Inflammatory macrophage treated with lipopolysaccharide for 1 hour (primary cell): ENCODE data around the gene MICALL2.
A peak's percentile ranks its signal among the peaks of the same experiment; 100 is the strongest.
"Not testable (repeated sequence)": the region's sequence is repeated elsewhere in the genome, so short reads cannot be mapped to it uniquely, and the experiment has no call there.

Source experiments
- DNase-seq, 2 donors: peaks; one replicate each; pipeline ENCODE4 v3.0.0-alpha.2; 2020 to 2022

The MICALL2 gene

DNA sequence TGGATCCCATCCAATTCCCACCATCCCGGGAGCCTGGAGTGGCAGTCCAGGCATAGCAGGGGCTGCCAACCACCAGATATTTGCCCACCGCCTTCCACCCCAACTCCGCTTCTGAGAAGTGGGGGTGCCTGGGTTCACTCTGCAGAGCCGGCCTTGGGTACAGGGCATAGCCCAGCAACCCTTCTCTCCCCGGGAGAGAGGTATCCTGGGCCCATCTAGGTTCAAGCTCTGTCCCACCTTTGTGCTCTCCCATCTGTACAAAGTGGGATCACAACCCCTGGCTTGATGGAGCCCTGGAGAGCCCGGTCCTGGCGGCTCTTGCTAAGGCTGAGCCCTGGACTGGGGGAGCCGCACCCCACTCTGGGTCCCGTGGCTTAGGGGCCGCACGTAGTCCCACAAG lies 12.2 kb downstream of the MICALL2 start:
- no peak for DNase-seq

DNA sequence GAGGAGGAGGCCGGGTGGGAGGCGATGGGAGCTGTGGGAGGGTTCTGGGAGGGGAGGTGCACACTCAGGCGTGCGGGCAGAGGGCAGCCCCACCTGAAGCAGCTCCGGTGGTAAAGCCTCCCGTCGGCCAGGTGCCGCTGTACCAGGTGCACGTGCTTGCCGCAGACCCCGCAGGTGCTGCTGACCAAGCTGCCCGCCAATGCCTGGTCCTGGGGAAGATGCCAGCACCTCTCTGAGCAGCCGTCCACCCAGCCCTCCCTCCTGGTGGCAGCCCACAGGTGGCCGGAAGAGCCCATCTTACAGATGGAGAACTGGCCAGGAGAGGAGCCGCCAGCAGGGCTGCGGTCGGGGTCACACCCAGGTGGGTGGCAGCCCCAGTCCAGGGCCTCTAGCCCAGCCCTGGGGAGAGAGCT lies 12.6 kb downstream of the MICALL2 start:
- DNase-seq, result no peak

DNA sequence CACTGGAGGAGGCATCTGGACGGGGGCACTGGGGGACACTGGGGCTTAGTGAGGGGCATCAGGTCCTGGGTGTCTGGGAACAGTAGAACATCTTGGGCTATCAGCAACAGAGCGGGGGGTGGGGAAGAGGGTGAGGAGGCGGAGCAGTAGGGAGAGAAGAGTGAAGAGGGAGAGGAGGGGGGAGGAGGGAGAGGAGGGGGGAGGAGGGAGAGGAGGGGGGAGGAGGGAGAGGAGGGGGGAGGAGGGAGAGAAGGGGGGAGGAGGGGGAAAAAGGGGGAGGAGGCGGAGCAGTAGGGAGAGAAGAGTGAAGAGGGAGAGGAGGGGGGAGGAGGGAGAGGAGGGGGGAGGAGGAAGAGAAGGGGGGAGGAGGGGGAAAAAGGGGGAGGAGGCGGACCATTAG lies 13.2 kb downstream of the MICALL2 start:
- not testable (repeated sequence) for DNase-seq

DNA sequence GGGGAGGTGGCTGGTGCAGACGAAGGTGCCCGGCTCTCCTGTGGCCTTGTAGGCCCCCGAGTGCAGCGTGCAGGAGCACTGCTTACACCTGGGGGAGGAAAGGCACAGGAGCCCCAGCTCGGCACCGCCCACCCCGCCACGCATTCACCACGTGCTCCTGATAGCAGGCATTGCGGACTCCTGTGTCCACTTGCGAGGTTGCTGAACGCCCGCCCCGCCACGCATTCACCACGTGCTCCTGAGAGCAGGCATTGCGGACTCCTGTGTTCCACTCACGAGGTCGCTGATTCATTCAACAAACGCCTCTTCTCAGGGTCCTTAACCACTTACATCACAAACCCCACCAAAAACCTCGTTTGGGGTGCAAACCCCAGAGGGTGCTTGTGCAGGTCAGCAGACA lies 13.9 kb downstream of the MICALL2 start:
- DNase-seq, result no peak

DNA sequence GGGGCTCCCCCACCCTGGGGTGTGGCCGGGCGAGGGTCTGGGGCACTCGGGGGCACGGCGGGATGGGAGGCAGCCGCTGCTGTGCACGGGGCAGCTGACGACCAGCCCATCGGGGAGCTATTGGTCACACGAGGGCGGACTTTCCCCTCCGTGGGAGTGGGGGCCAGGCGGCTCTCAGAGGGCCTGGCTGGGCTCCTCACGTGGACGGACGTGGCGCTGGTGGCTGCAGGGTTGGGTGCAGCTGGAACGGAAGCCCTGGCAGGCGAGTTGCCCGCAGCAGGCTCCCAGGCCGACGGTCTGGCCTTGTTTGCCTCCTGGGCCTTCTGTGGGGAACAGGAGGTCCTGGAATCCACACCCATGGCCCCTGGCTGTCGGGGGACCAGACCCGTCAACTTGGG lies 14.3 kb downstream of the MICALL2 start:
- no peak for DNase-seq

DNA sequence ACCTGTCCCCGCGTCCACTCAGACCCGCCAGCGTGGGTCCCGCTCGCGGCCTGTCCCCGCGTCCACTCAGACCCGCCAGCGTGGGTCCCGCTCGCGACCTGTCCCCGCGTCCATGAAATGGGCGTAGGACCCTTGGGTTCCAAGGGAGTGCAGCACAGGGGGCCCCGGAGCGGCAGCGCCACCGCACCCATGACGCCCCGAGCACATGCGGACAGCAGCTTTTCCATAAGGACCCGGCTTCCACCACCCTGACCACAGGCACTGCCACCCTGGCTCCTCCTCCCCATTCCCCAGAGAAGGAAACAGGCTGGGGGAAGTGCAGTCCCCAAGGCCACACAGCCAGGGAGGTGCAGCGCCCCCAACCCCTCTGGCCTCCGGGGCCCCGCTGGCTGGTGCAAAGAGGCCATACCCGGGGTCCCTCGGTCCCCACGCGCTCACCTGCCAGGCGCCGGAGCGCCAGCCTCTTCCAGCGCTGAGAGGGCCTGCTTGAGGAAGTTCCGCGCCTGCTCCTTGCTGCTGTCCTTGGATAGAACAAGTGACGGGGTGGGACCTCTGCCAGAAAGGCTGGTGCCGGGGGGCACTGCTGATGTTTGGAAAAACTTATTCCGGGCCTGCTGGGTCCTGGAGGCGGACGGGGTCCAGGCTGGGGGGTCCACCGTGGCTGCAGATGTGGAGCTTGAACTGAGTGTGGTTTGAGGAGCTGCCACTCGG lies 14.9 kb downstream of the MICALL2 start:
- DNase-seq, result no peak

DNA sequence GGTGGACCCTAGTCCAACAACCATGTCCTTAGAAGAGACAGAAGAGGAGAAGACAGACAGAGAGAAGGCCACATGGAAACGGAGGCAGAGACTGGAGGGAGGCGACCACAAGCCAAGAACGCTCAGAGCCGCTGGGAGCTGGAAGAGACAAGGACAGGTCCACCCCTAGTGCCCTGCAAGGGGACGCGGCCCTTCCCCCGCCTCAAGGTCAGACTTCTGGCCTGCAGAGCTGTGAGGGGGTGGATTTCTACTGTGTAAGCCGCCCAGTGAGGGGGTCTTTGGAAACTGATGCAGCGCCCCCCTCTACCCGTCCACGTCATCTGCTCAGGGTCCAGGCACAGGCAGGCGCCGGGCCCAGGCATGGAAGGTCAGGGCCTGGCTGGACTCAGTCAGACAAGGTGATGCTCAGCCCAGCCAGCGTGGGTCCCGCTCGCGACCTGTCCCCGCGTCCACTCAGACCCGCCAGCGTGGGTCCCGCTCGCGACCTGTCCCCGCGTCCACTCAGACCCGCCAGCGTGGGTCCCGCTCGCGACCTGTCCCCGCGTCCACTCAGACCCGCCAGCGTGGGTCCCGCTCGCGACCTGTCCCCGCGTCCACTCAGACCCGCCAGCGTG lies 15.6 kb downstream of the MICALL2 start:
- DNase-seq, result not testable (repeated sequence)

DNA sequence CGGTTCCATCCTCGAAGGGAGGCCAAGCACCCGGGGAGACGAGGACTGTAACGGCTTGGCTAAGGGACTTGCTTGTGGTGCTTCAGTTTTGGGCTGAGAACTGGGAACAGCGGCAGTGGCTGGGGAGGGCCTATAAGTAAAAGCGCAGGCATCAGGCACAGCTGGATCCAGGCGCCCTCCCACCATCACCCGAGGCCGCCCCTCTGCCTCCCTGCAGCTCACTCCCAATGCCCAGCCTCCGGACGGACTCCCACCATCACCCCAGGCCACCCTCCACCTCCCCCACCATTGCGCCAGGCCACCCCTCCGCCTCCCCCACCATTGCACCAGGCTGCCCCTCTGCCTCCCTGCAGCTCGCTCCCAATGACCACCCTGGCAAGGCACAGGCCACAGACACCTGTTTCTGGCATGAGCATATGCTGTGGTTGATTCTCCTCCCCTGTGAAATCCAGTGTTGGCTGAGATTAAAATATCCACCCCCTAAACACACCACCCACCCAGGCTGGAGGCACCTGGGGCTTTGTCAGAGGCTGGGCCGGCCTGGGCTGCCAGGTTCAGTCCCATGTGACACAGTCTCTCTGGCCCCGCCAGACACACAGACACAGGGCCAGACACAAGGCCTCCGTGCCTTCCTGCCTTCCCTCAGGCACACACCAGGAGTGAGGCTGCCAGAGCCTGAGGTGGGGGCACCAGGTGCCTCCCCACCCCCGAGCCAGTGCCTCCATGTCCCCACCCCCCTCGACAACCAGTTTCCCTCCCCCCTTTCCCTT lies 16.7 kb downstream of the MICALL2 start:
- no peak for DNase-seq

DNA sequence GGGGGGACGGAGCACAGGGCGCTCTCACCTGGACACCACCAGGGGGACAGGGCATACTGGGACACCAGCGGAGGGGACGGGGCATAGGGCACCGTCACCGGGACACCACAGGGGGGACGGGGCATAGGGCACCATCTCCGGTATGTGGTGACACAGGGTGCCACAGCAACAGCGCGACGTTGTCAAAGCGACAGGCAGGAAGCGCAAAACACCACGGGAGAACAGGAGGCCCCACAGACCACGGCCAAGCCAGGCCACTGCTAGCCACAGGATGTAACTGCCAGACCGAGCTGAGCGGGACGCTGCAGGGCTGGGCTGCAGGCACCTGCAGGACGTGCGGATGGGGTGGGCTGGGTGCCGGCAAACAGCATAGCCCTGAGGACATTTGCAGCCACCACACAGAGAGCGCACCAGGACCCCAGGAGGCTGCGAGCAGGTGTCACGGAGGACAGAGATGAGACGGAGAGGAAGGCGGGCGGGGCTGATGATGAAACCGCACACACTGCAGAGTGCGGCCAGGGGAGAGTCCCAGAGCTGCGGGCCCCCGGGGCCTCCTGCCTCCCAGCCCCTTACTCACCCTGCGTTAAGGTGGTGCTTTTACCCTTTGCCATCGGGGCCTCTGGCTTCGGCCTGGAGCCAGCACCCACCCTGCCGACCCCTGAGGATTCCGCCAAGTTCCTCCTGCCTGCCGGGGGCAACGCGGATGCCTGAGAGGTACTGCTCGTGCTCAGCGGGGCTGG lies 17.5 kb downstream of the MICALL2 start:
- DNase-seq, result no peak

DNA sequence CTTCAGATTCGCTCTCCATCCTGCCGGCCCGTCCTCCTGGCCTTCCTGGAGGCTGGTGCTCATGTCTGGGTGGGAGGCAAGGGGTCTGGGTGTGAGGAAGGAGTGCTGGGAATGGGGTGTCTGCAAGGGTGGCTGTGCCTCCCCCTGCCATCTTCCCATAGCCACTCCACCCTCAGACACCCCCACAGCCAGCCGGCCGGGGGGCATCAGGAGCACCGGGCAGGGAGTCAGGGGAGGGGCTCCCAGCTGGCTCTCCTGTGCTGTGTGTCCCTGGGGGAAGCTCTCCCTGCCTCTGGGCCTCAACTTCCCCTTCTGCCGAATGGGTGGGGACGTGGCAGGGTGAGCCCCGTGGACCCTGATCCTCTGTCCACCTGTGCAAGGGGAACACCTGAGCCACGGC lies 18.6 kb downstream of the MICALL2 start:
- DNase-seq, result no peak

DNA sequence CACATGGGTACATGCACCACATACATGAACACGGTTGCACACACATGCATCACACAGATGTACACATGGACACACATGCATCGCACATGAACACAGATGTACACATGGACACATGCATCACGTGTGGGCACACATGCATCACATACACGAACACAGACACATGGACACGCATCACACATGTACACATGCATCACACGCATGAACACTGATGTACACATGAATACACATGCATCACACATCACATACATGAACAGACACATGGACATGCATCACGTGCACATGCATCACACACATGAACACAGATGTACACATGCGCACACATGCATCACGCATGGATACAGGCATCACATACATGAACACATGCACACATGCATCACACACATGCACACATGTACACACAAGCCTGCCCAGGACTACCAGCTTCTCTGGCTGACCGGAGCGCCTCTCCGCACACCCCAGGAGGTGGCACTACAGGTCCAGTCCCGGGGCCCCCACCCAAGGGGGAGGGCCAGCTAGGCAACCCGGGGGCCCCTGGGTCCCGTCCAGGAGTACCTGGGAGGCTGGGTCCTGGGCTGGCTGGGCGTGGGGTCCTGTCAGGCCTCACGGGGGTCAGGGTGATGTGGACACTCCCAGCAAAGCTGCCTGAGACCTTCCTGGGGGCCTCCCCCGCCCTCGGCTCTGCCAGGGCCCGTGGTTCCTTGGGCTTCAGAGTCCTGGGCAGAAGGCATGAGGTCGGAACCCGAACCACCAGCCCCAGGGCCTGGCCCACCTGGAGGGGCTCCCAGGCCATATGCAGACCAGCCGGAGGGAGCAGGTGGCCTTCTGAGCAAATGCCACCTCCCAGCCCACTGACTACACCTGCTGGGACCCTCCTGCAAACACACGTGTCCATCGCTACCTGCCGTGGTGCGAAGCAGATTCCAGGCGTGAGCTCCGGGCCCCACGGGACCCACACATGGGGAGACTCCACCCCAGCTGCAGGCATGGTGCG lies 19.6 kb downstream of the MICALL2 start:
- no peak for DNase-seq

DNA sequence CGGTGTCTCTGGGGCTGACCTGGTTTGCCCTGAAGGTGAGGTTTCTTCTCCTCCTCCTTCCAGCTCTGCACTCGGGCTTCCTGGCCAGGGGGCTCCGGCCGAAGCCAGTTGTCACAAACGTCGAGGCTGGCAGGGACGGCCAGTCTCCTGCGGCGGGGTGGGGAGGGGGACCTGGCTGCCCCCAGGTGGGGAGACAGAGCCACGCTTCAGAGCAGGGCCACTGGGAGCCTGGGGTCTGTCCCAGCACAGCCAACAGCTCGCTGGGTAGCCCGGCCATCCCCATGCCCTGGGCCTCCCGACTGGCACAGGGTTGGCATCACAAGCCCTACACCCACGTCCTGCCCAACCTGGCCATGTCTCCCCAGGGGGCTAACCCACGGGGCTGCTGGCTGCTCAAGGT lies 20.4 kb downstream of the MICALL2 start:
- DNase-seq, result no peak

DNA sequence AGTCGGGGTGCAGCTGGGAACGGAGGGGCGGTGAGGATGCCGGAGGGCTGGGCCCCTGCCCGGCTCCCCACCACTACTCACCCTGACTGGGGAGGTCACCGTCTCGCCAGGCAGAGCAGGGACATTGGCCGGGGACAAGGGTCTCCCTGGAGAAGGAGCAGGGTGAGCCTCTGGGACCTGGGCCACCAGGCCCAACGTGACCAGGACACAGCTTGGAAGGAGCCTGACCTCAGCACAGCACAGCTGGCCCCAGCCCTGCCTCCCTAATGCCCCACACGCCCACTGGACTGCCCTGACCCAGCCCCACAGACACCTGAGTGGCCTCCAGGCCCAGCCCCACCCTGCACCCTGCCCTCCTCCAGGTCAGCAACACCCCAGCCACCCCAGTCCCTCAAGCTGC lies 21.1 kb downstream of the MICALL2 start:
- no peak for DNase-seq

DNA sequence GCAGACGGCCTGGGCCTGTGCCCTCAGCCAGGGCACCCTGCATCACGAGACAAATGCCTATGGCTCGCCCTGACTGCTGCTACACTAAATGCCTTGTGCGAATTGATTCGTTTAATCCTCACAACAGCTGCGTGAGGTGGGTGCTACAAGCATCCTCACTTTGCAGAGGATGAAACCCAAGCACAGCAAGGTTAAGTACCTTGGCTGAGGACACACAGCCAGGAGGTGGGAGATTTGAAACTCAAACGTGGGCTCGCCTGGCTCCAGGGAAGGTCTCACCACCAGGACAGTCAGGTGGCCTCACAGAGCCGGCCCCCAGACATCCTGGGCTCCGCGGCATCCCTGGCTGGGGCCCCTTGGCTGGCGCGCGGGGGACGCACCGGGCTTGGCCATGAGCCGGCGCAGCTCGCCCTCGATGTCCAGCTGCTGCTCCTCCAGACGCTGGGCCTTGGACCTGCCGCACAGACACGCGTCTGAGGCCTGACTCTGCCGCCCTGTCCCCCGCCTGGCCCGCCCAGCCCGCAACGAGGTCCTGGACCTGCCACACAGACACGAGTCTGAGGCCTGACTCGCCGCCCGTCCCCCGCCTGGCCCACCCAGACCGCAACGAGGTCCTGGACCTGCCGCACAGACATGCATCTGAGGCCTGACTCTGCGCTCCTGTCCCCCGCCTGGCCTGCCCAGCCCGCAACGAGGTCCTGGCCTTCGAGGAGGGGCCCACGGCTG lies 22.0 kb downstream of the MICALL2 start:
- DNase-seq, result no peak

DNA sequence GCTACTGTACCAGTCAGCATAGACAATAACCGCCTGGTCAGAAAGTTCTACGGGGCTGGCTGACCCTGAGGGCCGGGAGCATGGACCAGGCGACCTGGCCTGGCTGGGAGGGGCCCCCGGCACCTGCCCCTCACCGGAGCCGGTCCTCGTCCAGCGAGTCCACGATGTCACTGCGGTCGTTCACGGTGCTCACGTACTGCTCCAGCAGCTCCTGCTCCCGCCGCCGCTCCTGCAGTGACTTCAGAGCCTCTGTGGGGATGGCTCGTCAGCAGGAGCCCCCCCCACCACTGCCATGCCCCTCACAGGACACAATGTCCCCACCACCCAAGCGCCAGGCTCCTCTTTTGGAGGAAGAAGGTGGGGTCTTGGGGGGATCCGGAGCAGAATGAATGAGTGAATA lies 22.7 kb downstream of the MICALL2 start:
- no peak for DNase-seq

DNA sequence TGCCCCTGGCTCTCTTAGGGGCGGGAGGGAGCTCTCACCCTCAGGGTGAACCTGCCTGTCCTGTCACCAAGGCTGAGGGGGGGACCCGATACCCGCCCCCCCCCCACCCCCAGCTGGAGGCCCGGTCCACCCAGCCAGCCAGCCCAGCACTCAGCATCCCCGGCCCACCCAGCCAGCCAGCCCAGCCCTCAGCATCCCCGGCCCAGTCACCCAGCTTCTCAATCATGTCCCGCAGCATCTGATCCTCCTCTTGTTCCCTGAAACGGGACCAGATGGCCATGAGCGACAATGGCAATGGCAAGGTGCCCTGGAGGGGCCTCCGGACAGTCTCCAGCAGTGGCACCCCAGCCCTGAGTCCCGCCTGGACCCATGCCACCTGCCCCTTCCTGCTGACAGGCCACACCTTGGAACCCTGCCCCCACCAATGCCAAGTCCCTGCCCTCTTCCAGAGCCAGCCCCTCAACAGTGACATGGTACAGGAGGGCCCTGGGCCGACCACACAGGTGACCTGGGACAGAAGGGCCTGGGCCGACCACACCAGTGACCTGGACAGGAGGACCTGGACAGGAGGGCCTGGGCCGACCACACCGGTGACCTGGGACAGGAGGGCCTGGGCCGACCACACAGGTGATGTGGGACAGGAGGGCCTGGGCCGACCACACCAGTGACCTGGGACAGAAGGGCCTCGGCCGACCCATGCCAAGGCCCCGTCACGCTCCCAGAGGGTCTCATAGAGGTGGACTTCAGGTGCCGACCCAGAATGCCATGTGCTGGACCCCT lies 24.2 kb downstream of the MICALL2 start:
- no peak for DNase-seq

DNA sequence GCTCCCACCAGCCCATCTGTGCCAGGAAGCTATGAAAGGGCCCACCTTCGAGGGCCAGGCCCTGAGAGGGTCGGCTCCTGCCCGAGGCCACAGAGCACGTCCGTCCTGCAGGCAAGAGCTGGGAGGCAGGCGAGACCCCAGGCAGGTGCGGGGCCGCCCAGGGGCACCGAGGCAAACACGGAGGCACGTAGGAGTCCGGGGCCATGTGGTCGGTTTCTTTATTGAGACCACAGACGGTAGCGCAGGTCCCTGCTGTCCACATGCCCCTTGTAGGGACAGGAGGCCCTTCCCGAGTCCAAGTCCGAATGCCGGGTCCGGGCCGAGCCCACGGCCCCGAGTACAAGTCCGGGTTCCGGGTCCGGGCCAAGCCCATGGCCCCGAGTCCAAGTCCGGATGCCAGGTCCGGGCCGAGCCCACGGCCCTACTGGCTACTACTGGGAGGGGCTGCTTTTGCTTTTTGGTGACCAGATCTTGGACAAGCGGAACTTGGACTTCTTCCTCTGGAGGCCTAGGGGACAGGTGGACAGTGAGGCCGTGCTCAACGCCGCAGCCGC lies 25.0 kb downstream of the MICALL2 start:
- DNase-seq, result no peak

DNA sequence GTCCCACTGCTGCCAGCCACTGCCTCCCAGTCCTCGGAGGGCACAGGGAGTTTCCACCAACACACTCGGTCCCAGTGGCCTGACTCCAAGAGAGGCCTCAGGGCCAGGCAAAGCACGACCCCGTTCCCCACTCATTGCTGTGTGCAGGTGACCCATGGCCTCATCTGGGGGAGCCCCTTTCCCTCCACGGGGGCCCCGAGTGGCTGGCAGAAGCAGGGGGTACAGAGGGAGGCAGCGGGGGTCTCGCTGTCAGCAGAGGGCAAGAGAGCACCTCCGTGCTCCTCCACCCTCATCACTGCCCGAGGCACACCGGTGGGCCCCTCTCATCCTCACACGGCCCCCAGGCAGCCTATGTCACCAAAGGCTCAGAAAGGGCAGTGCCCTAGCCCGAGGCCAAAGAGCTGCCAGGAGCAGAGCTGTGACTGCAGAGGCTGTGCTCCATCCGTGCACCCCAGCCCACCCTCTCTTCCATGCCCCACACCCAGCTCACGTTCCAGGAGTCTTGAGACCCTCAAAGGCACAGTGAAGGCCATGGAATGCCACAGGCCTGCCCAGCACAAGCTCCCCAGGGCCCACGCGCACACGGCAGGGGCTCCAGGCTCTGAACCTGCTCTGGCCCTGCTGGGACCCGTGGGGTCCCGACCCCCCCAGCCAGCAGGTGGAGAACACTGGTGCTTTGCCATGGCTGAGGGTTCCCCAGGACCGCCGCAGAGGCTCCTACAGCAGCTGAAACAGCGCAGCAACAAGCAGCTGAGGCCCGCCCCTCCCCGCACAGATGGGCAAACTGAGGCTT lies 25.9 kb downstream of the MICALL2 start:
- no peak for DNase-seq

DNA sequence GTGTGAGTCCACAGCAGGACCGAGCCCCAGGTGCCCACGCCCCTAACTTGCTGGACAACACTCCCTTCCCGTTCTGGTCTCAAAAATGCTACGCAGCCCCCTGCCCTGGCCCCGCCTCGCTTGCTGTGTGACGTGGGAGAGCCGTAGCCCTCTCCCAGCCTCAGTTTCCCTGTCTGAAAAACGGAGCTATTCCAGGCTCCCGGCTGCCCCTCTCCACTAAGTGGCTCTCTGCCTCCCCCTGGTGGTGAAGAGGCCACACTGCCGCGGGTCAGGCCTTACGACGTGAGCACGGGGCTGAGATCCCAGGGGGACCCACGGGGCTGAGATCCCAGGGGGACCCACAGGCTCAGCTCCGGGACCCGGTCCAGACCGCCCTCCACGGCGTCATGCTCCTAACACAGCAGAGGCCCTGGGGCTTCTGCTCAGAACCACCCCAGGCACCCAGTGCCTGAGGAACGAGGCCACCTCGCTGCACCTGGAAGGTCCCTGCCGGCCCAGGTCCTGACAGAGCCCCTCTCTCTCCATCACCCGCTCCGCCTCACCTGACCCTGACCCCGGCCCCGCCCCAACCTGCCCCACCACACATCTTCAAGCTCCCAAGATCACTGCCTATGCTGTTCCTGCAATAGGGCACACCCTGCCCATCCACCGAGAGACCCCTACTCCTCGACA lies 26.7 kb downstream of the MICALL2 start:
- DNase-seq, result peak; percentile 29 to 87
